Measurements from ENCODE around the gene ZNF280B. TPM values are rescaled to one million over a fixed set of nuclear protein-coding genes. Genes with fewer than 3 reads are reported as not detected.
A peak's percentile ranks its signal among the peaks of the same experiment; 100 is the strongest.

The ZNF280B gene
- total and polyA plus RNA-seq, 2 of the 13 experiments (the other 11 are each of a cell fraction or from before 2014, with no cell fraction given), result 3.7 to 3.9 TPM

- H3K27me3 ChIP-seq (ENCODE audit: control insufficient read depth in 1 of 2, insufficient read depth in 2 of 2, low read length in 2 of 2), result peaks cover 1 to 5% of the 10 kb centered on the region in 2 experiments; a peak in 2 of 5 replicates
- H3K36me3 ChIP-seq (replicated peaks in 1 of 2; ENCODE audit: control insufficient read depth in 1 of 2, insufficient read depth in 2 of 2, low read length in 2 of 2), result no peaks in the 10 kb centered on the region
- intact Hi-C loops (cut with micrococcal nuclease; ENCODE audit: unreplicated experiment) (no loop called here), in situ Hi-C loops (cut with HindIII; ENCODE audit: extremely low pct_ligation_motif_present, low pct_unique_long_range_greater_than_20kb) (loop anchor here (5.0 kb wide), 1 partner anchor 91 kb away; no protein-coding TSS in a partner anchor)
- no peaks in the 10 kb centered on the region for H3K79me2 ChIP-seq (ENCODE audit: insufficient read depth, low read length)
- no peak for FAIRE-seq
- H3K27ac ChIP-seq (ENCODE audit: extremely low read length, insufficient read depth, low read length), result no peak overlapping the region
- WGBS (ENCODE audit: low lambda C conversion rate), result 3% methylated on average over 1 of the region's 1 CpG
- ChIA-PET POLR2A (no interaction called here), CTCF (ENCODE audit: low intra/inter-chr PET ratio, low total read pairs) (interaction anchor here (1.5 kb wide), 1 partner anchor 89 kb away, joined by 14 read pairs; no protein-coding TSS in a partner anchor)
- H3K9me3 ChIP-seq (ENCODE audit: low read length), result no peaks in the 10 kb centered on the region
- TF ChIP-seq CHD4 (IDR thresholded peaks at IDR 0.05; ENCODE audit: borderline replicate concordance, low read length) (no peak), ATF7 (IDR thresholded peaks at IDR 0.05) (peak; percentile 25; the same call in 1 of the 2 replicates), ATF7 (CRISPR knock-in tag; IDR thresholded peaks at IDR 0.05) (no peak)
- H3K4me1 ChIP-seq (ENCODE audit: insufficient read depth, low read length), result no peaks in the 10 kb centered on the region
- DNase-seq (ENCODE audit: low spot score), result no peak
- H2AFZ ChIP-seq (ENCODE audit: low read length), result no peak overlapping the region
- H3K4me2 ChIP-seq (ENCODE audit: low read depth, low read length), result no peak overlapping the region
- H4K20me1 ChIP-seq (ENCODE audit: insufficient read depth, low read length), result no peaks in the 10 kb centered on the region
- H3K9ac ChIP-seq (ENCODE audit: insufficient read depth, low read depth, low read length), result no peak overlapping the region
- H3K4me3 ChIP-seq (replicated peaks in 1 of 3; ENCODE audit: insufficient read depth in 1 of 3, low read depth in 2 of 3, low read length in 3 of 3), result no peak overlapping the region
- no TSS peak for BruUV-seq (replicated peaks)
- no peak for ATAC-seq
Measured at GRCh38 chr22:22553141-22553540, 44.6 kb upstream of the ZNF280B start.

GRCh38 chr22:22552630-22553029, 44.1 kb upstream of the ZNF280B start:
- FAIRE-seq, result no peak
- Histone ChIP-seq H3K4me1 (ENCODE audit: insufficient read depth, low read length) (no peaks in the 10 kb centered on the region), H4K20me1 (ENCODE audit: insufficient read depth, low read length) (no peaks in the 10 kb centered on the region), H3K36me3 (replicated peaks in 1 of 2; ENCODE audit: control insufficient read depth in 1 of 2, insufficient read depth in 2 of 2, low read length in 2 of 2) (no peaks in the 10 kb centered on the region), H3K9ac (ENCODE audit: insufficient read depth, low read depth, low read length) (no peak overlapping the region), H3K9me3 (ENCODE audit: low read length) (no peaks in the 10 kb centered on the region), H3K4me3 (replicated peaks in 1 of 3; ENCODE audit: insufficient read depth in 1 of 3, low read depth in 2 of 3, low read length in 3 of 3) (no peak overlapping the region), H2AFZ (ENCODE audit: low read length) (no peak overlapping the region), H3K4me2 (ENCODE audit: low read depth, low read length) (no peak overlapping the region), H3K79me2 (ENCODE audit: insufficient read depth, low read length) (no peaks in the 10 kb centered on the region), H3K27me3 (ENCODE audit: control insufficient read depth in 1 of 2, insufficient read depth in 2 of 2, low read length in 2 of 2) (peaks cover 1 to 10% of the 10 kb centered on the region in 2 experiments; a peak in 2 of 5 replicates), H3K27ac (ENCODE audit: extremely low read length, insufficient read depth, low read length) (no peak overlapping the region)
- intact Hi-C loops (cut with micrococcal nuclease; ENCODE audit: unreplicated experiment), result loop anchor here (1.0 kb wide), 2 partner anchors 88 to 121 kb away; no protein-coding TSS in a partner anchor
- ATAC-seq, result peak; percentile 89
- ChIA-PET CTCF (ENCODE audit: low intra/inter-chr PET ratio, low total read pairs) (interaction anchor here (1.5 kb wide), 1 partner anchor 88 kb away, joined by 14 read pairs; no protein-coding TSS in a partner anchor), POLR2A (no interaction called here)
- no TSS peak for BruUV-seq (replicated peaks)
- TF ChIP-seq SMC3 (IDR thresholded peaks at IDR 0.05; ENCODE audit: low read length), result peak; percentile 78
- TF ChIP-seq KDM5B (CRISPR knock-in tag; IDR thresholded peaks at IDR 0.05; ENCODE audit: borderline replicate concordance), result no peak
- peak; percentile 77 for TF ChIP-seq CTCF (CRISPR knock-in tag; IDR thresholded peaks at IDR 0.05)
- peak; percentile 62 for TF ChIP-seq RAD21 (CRISPR knock-in tag; IDR thresholded peaks at IDR 0.05)
- no peak for TF ChIP-seq ZNF556 (CRISPR knock-in tag; IDR thresholded peaks at IDR 0.05; ENCODE audit: borderline replicate concordance)
- TF ChIP-seq STAG1 (CRISPR knock-in tag; IDR thresholded peaks at IDR 0.05), result peak; percentile 80
- no peak for TF ChIP-seq SPEN (CRISPR knock-in tag; IDR thresholded peaks at IDR 0.05; ENCODE audit: low read depth)
- 4% methylated on average over 4 of the region's 4 CpGs for WGBS (ENCODE audit: low lambda C conversion rate)
- peak; percentile 44 for DNase-seq (ENCODE audit: low spot score)
- in situ Hi-C loops (cut with HindIII; ENCODE audit: extremely low pct_ligation_motif_present, low pct_unique_long_range_greater_than_20kb), result loop anchor here (5.0 kb wide), 1 partner anchor 90 kb away; no protein-coding TSS in a partner anchor

Data from HepG2 (cell line).